ENCODE results near the gene SNRNP48.

Gene SNRNP48

GRCh38 chr6:7644417-7644816 is 54.4 kb downstream of the SNRNP48 start:
- no peak for DNase-seq

- no peak for DNase-seq
Observed at GRCh38 chr6:7646394-7646793, 56.4 kb downstream of the SNRNP48 start.

GRCh38 chr6:7647504-7647903 is 57.5 kb downstream of the SNRNP48 start:
- no peak for DNase-seq

GRCh38 chr6:7649037-7649810 is 59.2 kb downstream of the SNRNP48 start:
- DNase-seq, result no peak

GRCh38 chr6:7650878-7651277 is 60.9 kb downstream of the SNRNP48 start:
- no peak for DNase-seq

GRCh38 chr6:7652957-7653356 is 63.0 kb downstream of the SNRNP48 start:
- DNase-seq, result no peak

- no peak for DNase-seq
Observed at GRCh38 chr6:7656355-7656754, 66.4 kb downstream of the SNRNP48 start.

- no peak for DNase-seq
Observed at GRCh38 chr6:7658543-7658942, 68.5 kb downstream of the SNRNP48 start.

- DNase-seq, result no peak
Observed at GRCh38 chr6:7661364-7661763, 71.4 kb downstream of the SNRNP48 start.

All from C1 segment of cervical spinal cord (tissue), 14 donors.